ENCODE results near the gene VAT1. TPM values are rescaled to one million over a fixed set of nuclear protein-coding genes. Genes with fewer than 3 reads are reported as not detected.
"Not testable (repeated sequence)": the region's sequence is repeated elsewhere in the genome, so short reads cannot be mapped to it uniquely, and the experiment has no call there.

Gene VAT1
- total RNA-seq, 1 experiment from 2014 or later: 168 TPM

DNA sequence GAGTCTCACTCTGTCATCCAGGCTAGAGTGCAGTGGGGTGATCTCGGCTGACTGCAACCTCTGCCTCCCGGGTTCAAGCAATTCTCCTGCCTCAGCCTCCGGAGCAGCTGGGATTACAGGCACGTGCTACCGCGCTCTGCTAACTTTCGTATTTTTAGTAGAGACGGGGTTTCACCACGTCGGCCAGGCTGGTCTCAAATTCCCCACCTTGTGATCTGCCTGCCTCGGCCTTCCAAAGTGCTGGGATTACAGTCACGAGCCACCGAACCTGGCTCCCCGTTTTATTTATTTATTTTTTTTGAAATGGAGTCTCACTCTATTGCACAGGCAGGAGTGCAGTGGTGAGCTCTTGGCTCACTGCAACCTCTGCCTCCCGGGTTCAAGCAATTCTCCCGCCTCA is 46.5 kb downstream of the VAT1 start:
- not testable (repeated sequence) for DNase-seq (ENCODE audit: extremely low read depth, low read depth)

DNA sequence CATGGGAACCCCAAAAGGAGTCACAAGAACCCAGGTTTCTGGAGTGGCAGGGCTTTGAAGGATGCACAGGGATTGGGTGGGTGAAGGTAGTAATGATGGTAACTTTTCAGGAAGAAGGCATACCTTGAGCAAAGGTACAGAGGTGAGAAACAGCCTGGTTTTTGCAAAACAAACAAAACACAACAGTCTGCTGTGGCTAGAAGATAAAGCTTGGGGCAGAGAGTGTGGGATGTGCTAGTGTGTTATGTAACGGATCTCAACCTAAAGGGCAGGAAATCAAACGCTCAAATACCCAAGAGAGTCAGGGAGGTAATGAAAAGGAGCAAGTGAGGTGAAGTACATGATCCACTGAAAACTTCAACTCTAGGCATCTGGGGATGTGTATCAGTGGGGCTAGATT is 46.9 kb downstream of the VAT1 start:
- no peak for DNase-seq (ENCODE audit: extremely low read depth, low read depth)

DNA sequence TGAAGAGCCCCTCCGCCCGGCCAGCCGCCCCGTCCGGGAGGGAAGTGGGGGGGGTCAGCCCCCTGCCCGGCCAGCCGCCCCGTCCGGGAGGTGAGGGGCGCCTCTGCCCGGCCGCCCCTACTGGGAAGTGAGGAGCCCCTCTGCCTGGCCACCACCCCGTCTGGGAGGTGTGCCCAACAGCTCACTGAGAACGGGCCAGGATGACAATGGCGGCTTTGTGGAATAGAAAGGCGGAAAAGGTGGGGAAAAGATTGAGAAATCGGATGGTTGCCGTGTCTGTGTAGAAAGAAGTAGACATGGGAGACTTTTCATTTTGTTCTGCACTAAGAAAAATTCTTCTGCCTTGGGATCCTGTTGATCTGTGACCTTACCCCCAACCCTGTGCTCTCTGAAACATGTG is 48.9 kb downstream of the VAT1 start:
- not testable (repeated sequence) for DNase-seq (ENCODE audit: extremely low read depth, low read depth)

DNA sequence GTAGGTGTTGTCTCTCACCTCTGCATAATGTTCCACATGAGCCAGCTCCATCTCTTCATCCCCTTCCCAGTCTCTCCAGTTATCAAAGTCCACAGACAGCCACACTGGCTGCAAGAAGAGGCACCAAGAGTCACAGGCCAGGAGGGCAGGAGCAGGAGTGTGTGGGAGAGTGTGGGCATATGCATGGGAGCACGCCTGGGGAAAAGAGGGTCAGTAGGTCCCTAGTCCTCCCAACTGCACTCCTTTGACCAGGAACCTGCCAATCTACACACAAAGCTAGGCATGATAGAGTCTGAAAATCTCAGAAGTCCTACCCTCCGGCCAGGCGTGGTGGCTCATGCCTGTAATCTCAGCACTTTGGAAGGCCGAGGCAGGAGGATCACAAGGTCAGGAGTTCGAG is 50.6 kb downstream of the VAT1 start:
- DNase-seq (ENCODE audit: extremely low read depth, low read depth): no peak

DNA sequence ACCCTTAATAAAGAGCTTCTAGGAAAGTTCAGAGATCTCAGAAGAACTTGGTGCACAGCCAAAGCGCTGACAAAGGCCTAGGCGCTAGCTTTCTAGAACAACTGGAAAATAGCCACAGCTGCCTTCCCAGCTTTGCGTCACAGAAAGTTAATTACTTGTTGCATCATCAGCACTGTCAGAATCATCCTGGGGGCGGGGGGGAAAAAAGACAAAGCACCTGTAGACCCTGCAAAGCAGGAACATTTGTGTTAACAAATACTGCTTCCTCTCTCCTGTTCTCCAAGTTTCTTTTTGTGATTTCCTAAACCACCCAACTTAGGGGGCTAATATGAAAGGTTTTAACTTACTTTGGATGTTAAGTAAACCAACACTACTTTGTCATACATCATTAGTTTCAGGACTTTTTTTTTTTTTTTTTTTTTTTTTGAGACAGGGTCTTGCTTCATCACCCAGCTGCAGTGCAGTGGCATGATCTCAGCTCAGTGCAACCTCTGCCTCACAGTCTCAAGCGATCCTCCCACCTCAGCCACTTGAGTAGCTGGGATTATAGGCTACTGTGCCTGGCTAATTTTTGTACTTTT is 53.1 kb downstream of the VAT1 start:
- DNase-seq (ENCODE audit: extremely low read depth, low read depth): no peak

DNA sequence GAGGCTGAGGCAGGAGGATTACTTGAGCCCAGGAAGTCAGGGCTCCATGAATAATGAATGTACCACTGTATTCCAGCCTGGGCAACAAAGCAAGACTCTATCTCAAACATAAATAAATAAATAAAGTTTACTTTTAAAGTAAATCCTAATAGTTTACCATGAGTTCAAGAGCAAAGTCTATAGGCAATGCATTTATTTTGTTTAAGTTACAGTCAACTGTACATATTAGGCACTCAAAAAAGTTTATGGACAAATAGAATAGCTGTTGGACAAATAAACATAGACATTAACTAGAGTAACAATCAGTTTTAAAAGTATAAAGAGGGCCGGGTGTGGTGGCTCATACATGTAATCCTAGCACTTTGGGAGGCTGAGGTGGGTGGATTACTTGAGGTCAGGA is 54.3 kb downstream of the VAT1 start:
- no peak for DNase-seq (ENCODE audit: extremely low read depth, low read depth)

Other genes with a start within 250 kb of the VAT1 start
- gene VPS25, start 248.9 kb downstream of the VAT1 start, total RNA-seq (2014; rRNA removed; shearing (Covaris generic)): 98.9 and 99.5 TPM in 2 replicates
- 0.61 and 0.64 TPM in 2 replicates for gene WNK4, start 241.8 kb downstream of the VAT1 start, total RNA-seq (2014; rRNA removed; shearing (Covaris generic))
- gene COA3, start 223.7 kb downstream of the VAT1 start, total RNA-seq (2014; rRNA removed; shearing (Covaris generic)): 53.0 and 64.3 TPM in 2 replicates
- 0.17 and 0.98 TPM in 2 replicates for gene CNTD1, start 223.5 kb downstream of the VAT1 start, total RNA-seq (2014; rRNA removed; shearing (Covaris generic))
- 80.6 and 88.8 TPM in 2 replicates for gene BECN1, start 198.1 kb downstream of the VAT1 start, total RNA-seq (2014; rRNA removed; shearing (Covaris generic))
- 132 and 152 TPM in 2 replicates for gene PSME3, start 189.0 kb downstream of the VAT1 start, total RNA-seq (2014; rRNA removed; shearing (Covaris generic))
- 4.5 and 4.7 TPM in 2 replicates for gene AOC2, start 177.8 kb downstream of the VAT1 start, total RNA-seq (2014; rRNA removed; shearing (Covaris generic))
- gene AOC3, start 171.2 kb downstream of the VAT1 start, total RNA-seq (2014; rRNA removed; shearing (Covaris generic)): 1.2 and 1.4 TPM in 2 replicates
- not detected in 2 replicates for gene G6PC1, start 121.6 kb downstream of the VAT1 start, total RNA-seq (2014; rRNA removed; shearing (Covaris generic))
- gene AARSD1, start 57.9 kb downstream of the VAT1 start, total RNA-seq (2014; rRNA removed; shearing (Covaris generic)): 33.0 and 38.7 TPM in 2 replicates
- gene PTGES3L, start 42.3 kb downstream of the VAT1 start, total RNA-seq (2014; rRNA removed; shearing (Covaris generic)): 0.12 TPM in 1 of 2 replicates, not detected in the other
- 7.9 and 10.9 TPM in 2 replicates for gene RUNDC1, start 41.8 kb downstream of the VAT1 start, total RNA-seq (2014; rRNA removed; shearing (Covaris generic))
- 2,857 and 2,900 TPM in 2 replicates for gene RPL27, start 24.0 kb downstream of the VAT1 start, total RNA-seq (2014; rRNA removed; shearing (Covaris generic))
- 22.3 and 26.0 TPM in 2 replicates for gene IFI35, start 15.6 kb downstream of the VAT1 start, total RNA-seq (2014; rRNA removed; shearing (Covaris generic))
- gene RND2, start 2.8 kb upstream of the VAT1 start, total RNA-seq (2014; rRNA removed; shearing (Covaris generic)): not detected in 2 replicates
- gene BRCA1, start 103.0 kb upstream of the VAT1 start, total RNA-seq (2014; rRNA removed; shearing (Covaris generic)): 37.6 and 42.2 TPM in 2 replicates
- 66.9 and 78.6 TPM in 2 replicates for gene NBR1, start 148.8 kb upstream of the VAT1 start, total RNA-seq (2014; rRNA removed; shearing (Covaris generic))
- 2.0 and 2.5 TPM in 2 replicates for gene TMEM106A, start 189.5 kb upstream of the VAT1 start, total RNA-seq (2014; rRNA removed; shearing (Covaris generic))
- not detected in 2 replicates for gene CCDC200, start 206.2 kb upstream of the VAT1 start, total RNA-seq (2014; rRNA removed; shearing (Covaris generic))
- gene RNU2-1, start 211.6 kb upstream of the VAT1 start, total RNA-seq (2014; rRNA removed; shearing (Covaris generic)): not detected in 2 replicates

All from NCI-H460 (cell line).